GM12891 (cell line): Measurements from ENCODE around the gene HPD.

Source experiments
- DNase-seq: peaks from one replicate; pipeline ENCODE4 v3.0.0; 2011; ENCODE audit warnings: low spot score; ENCODE audit not compliant: insufficient read length
- FAIRE-seq: peaks from 2 replicates; lab custom pipeline; 2011; peaks lifted over from hg19 to GRCh38; lab: Jason Lieb, UNC
- PAX5 ChIP-seq: IDR thresholded peaks from 2 replicates; pipeline ENCODE4 v1.6.1; 2011; ENCODE audit warnings: low read length, moderate library complexity, mild to moderate bottlenecking; ENCODE audit not compliant: insufficient read depth, severe bottlenecking
- POLR2A ChIP-seq: IDR thresholded peaks from 2 replicates; pipeline ENCODE4 v1.6.1; 2011; ENCODE audit warnings: low read depth, low read length, control low read depth
- POLR2AphosphoS5 ChIP-seq: IDR thresholded peaks from 2 replicates; pipeline ENCODE4 v1.6.1; 2011; ENCODE audit warnings: low read depth, low read length, control low read depth
- POU2F2 ChIP-seq: IDR thresholded peaks from 2 replicates; pipeline ENCODE4 v1.6.1; 2011; ENCODE audit warnings: low read depth, mild to moderate bottlenecking, control low read depth, low read length, moderate library complexity
- SPI1 ChIP-seq: IDR thresholded peaks from 2 replicates; pipeline ENCODE4 v1.6.1; 2011; ENCODE audit warnings: low read depth, low read length, control low read depth
- TAF1 ChIP-seq: IDR thresholded peaks from 2 replicates; pipeline ENCODE4 v1.6.1; 2011; ENCODE audit warnings: low read depth, low read length, control low read depth

HPD gene

GRCh38 chr12:121822393-121823100 lies 36.1 kb downstream of the HPD start:
- FAIRE-seq (no peak), DNase-seq (no peak)
- TF ChIP-seq TAF1 (no peak), POLR2A (no peak), POLR2AphosphoS5 (no peak), SPI1 (no peak), PAX5 (no peak), POU2F2 (no peak)

GRCh38 chr12:121820056-121820455 lies 38.6 kb downstream of the HPD start:
- TF ChIP-seq PAX5 = no peak
- no peak for TF ChIP-seq POLR2A
- TF ChIP-seq POU2F2 = no peak
- TF ChIP-seq TAF1 = no peak
- TF ChIP-seq SPI1 = no peak
- TF ChIP-seq POLR2AphosphoS5 = no peak
- peak; percentile 23 for FAIRE-seq
- DNase-seq = no peak

GRCh38 chr12:121819212-121819949 lies 39.3 kb downstream of the HPD start:
- FAIRE-seq = no peak
- no peak for DNase-seq
- TF ChIP-seq POU2F2 (no peak), SPI1 (no peak), POLR2AphosphoS5 (no peak)

GRCh38 chr12:121817648-121818043 lies 41.0 kb downstream of the HPD start:
- no peak for FAIRE-seq
- no peak for DNase-seq
- TF ChIP-seq POU2F2 = no peak
- TF ChIP-seq SPI1 = no peak

- no peak for DNase-seq
- no peak for FAIRE-seq
- TF ChIP-seq POU2F2 (no peak), POLR2AphosphoS5 (no peak), SPI1 (no peak), POLR2A (no peak), PAX5 (no peak), TAF1 (no peak)
These were observed 41.6 kb downstream of the HPD start for GRCh38 chr12:121816925-121817647.

- FAIRE-seq (no peak), DNase-seq (no peak)
These were observed 43.4 kb downstream of the HPD start for GRCh38 chr12:121815263-121815662.

GRCh38 chr12:121814429-121815119 lies 44.1 kb downstream of the HPD start:
- no peak for DNase-seq
- no peak for FAIRE-seq
- TF ChIP-seq SPI1 (no peak), POLR2AphosphoS5 (no peak), POU2F2 (no peak), POLR2A (no peak), PAX5 (no peak), TAF1 (no peak)

More at GRCh38 chr12:121815263-121815662, 43.4 kb downstream of the HPD start:
- TF ChIP-seq SPI1 (no peak), TAF1 (no peak)

GRCh38 chr12:121813951-121814350 lies 44.7 kb downstream of the HPD start:
- no peak for TF ChIP-seq POLR2A
- no peak for DNase-seq
- FAIRE-seq = no peak

GRCh38 chr12:121812921-121813896 lies 45.5 kb downstream of the HPD start:
- DNase-seq (no peak), FAIRE-seq (no peak)
- no peak for TF ChIP-seq SPI1
- TF ChIP-seq POLR2AphosphoS5 = no peak
- no peak for TF ChIP-seq TAF1
